Cerebellar cortex (tissue), 1 donor: ENCODE data around the gene SH3RF2.
"Not testable (repeated sequence)": the region's sequence is repeated elsewhere in the genome, so short reads cannot be mapped to it uniquely, and the experiment has no call there.

Experiments
- DNase-seq: peaks from one replicate; pipeline ENCODE4 v3.0.0-alpha.2; 2015; ENCODE audit warnings: low spot score

SH3RF2 gene

DNA sequence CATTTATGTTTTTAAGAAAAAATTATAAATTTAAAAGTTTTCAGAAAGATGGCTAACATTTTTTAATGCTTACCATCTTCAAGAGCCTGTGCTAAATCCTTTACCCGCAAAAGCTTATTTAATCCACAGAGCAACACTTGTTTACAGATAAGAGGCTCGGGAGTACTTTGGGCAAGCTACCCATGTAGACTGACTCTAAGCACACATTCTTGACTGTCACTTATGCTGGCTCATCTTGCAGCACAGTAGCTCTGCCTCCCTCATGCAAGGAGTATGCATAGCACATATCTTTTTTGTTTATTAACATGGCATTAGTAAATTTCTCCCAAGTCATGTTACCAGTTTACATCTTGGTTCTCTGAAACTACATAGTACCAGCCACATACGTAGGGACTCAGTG is 14.7 kb downstream of the SH3RF2 start:
- no peak for DNase-seq

DNA sequence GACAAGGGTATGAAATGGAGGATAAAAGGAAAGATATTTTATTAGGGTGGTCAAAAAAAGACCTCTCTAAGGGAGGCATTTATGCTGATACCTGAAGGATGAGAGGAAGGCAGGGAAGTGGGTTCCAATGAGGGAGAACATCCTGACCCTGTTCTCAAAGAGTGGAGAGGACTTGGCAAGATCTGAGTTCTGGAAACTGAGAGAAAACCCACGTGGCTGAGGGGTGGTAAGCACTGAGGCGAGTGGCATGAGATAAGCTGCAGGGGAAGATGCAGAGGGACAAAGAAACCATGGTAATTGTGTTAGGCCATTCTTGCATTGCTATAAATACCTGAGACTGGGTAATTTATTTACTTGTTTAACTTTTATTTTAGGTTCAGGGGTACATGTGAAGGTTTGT is 16.8 kb downstream of the SH3RF2 start:
- DNase-seq, result no peak

DNA sequence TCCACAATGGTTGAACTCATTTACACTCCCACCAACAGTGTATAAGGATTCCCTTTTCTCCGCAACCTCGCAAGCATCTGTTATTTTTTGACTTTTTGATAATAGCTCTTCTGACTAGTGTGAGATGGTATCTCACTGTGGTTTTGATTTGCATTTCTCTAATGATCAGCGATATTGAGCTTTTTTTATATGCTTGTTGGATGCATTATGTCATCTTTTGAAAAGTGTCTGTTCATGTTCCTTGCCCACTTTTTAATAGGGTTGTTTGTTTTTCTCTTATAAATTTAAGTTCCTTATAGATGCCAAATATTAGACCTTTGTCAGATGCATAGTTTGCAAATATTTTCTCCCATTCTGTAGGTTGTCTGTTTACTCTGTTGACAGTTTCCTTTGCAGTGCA is 17.8 kb downstream of the SH3RF2 start:
- DNase-seq, result not testable (repeated sequence)

DNA sequence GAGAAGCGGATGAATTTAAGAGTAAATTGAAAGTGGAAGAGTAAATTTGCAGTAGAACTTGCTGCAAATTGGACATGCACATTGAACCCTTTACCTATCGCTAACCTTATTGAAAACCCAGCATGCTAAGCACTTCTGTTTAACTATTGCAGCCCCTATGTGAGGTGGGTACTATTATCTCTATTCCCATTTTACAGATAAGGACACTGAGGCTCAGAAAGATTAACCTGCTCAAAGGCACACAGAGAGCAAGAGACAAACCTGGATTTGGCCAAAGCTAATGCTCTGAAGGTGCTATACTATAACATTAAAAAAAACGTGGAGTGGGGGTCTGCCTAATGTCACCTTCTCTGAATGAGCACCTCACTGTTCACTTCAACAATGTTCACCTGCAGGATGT is 21.0 kb downstream of the SH3RF2 start:
- no peak for DNase-seq

DNA sequence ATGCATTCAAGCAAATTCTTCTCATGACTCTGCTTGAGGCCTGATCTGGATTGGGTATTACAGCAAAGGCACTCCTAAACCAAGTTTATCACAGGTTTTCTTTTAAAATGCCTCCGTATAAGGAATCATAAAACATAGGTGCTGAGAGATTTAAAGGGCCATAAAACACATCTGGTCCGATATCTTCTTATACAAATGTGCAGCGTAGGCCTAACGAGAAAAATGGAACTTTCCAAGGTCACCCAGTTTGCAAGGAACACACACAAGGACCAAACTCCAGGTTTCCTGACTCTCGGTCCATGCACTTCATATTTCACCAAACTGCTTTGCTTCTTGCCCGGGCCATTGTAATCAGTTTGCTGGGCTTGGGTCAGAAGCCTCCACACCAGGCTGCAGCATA is 22.1 kb downstream of the SH3RF2 start:
- DNase-seq, result no peak

DNA sequence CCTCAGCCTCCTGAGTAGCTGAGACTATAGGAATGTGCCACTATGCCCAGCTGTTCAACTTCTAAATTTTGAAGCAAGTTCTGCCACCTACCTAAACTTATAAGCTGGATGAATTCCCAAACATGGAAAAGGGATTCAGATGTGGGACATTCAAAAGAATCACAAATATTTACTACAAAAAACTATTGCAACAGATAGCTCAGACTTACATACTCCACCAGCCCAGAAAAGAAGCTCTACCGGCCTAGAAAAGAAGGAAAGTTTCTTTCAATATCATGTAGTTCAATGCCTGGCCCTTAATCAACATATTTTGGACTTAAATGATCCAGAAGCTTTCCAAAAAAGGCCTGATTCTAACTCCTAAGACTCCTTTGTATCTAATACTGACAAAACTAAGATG is 23.8 kb downstream of the SH3RF2 start:
- DNase-seq, result no peak

DNA sequence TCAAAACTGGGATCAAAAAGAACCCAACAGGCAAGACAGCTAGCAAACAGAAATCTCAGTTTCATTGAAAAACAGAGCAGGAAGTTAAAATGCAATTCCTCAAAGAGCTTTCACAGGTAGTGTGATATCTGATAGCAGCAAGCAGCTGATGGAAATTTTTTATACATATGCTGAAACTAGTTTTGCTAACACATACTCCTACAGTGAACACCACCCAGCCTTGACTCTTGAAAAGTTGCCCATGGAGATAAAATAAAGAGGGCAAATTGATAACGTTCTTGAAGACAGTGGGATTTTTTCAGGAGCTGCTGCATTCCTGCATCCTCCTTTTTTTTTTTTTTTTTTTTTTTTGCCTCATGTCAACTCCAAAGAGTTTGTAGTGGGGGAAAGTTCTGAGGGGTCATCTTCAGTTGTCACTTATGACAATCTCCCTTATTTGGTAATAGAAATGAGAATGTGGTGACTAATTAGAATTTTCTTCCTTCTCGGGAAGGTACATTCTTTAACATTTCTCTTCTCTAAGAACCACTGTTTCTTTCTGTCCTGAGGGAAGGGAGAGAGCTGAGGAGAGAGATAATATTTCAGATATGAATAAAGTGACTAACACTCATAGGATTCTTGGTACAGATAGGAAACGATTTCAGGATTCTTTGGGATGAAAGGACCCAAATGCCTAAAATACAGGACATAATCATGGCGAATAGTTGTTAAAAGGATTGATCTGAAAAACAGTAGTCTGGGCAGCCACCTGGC is 24.6 kb downstream of the SH3RF2 start:
- DNase-seq, result no peak

DNA sequence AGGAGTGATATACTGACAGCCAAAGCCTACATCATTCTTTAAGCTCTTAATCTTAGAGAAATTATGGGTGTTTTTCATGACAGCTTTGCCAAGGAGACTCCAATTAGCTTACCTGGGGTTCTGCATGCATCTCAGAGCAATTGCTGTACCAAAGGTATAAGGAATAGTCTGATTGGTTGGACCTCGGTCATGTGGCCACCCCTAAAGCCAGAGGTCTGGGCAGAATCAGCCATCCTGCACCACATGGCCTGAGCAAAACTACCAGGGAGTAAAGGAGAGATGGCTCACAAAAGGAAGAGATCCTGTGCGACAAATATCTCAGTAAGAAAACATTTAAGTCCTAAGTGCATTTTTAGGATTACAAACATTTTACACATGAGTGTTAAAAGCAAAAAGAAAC is 25.6 kb downstream of the SH3RF2 start:
- DNase-seq, result no peak

DNA sequence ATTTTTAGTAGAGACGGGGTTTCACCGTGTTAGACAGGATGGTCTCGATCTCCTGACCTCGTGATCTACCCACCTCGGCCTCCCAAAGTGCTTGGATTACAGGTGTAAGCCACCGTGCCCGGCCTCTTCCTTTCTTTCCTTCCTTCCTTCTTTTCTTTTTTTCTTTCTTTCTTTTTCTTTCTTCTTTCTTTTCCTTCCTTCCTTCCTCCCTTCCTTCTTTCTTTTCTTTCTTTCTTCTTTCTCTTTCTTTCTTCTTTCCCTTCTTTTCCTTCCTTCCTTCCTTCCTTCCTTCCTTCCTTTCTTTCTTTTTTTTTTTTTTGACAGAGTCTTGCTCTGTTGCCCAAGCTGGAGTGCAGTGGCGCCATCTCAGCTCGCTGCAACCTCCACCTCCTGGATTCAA is 27.6 kb downstream of the SH3RF2 start:
- not testable (repeated sequence) for DNase-seq

DNA sequence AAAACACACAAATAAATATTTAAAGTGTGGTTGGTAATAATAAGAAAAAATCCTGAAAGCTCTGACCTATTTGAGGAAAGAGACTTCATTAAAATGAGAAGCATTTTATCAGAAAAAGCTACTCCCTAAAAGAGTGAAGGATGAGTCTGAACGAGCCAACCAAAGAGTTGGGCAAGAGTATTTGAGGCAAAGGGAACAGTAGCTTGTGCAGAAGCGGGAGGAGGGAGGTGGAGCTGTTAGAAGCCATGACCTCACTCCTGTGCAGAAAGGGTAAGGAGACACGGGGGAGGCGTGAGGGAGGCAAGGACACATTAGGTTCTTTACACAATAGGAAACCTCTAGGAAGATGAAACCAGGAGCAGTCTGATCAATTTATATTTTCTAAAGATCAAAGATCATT is 29.4 kb downstream of the SH3RF2 start:
- no peak for DNase-seq

DNA sequence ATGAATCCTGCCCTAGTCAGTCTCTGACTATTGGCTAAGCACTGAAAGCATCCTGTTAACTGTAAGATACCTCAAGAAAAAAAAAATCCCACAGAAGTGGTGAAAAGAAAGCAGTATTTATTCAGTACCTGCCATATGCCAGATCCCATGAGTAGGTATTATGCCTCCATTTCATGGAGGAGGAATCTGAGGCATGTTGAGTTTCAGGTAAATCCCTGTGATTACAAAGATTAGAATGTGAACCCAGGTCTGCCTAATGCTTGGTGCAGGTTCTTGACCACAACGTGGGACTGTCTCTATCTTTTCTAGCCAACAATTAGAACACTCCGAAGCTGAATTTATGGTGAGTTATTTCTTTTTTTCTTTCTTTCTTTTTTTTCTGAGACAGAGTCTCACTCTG is 30.9 kb downstream of the SH3RF2 start:
- no peak for DNase-seq

DNA sequence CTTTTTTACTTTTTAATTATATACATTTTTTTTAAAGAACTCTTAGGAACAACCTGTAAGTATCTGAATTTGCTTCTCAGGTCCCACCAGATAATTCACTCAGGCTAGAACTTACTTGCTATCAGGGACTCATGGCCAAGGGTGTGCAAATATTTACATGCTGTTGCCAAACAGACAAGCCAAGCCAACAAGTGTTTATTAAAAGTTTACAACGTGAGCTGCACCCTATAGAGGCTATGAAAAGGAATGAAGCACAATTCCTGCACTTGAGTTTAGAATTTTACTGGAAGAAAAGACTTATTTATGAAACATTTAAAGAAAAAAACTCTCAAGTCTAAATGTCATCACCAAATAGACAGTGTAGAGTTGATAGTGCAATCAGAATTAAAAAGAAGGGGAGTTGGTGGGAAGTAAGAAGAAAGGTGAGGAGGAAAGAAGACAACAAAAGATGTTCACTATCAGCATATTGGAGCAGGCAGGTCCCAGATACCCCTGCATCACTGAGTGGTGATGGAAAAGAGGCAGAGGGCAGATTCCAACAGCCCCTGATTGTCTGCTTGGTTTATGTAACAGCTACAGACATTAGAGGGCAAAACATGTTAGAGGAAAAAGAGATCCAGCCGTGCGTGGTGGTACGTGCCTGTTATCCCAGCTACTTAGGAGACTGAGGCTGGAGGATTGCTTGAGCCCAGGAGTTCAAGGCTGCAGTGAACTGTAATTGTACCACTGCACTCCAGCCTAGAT is 32.8 kb downstream of the SH3RF2 start:
- DNase-seq, result no peak

DNA sequence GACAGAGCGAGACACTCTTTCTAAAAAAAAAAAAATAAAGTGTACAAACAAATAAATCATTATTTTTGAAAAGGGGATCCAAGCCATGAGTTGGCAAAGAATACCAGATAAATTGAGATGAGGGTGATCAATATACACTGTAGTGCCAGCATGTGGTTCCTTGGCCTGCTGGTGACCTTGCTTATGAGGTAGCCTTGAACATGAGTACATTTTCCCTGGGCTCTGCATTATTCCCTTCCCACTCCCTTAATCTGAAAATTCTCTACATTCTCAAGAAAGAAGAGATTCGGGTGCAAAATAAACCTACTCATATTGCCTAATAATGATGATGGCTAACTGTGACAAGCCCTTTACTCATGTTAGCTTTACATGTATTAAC is 33.3 kb downstream of the SH3RF2 start:
- DNase-seq, result no peak

DNA sequence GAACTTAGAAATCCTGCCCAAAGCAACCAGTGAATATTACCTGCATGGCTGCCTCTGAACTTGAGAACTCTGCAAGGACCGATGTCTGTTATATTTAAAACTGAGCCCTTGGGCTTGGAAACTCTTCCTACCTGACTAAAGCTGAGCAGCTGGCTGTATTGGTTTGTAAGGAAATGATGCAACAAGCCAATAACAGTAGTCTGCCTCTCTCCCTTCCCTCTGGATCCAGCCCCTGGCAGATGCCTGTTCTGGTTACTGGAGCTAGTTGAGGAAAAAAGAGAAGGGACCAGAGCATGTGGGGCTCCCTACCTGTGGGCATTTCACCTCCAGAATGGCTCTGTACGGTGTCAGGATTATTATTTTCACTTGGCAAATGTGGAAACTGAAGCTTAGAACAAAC is 34.7 kb downstream of the SH3RF2 start:
- no peak for DNase-seq

DNA sequence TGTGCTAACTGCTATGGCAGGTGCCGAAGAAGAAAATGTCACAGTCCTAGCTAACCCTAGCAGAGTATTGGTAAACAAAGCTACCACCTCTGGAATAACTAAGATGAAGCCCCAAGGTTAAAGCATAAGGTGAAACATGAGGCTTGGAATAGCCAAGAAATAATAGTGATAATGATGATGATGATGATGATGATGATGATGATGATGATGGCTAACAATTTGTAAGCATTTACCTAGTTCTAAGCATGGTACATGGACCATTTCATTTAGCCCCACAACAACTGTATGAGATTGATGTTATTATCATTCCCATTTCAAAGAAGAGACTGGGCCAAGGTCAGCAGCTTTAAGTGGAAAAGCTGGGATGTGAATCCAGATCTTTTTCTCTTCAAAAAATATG is 35.3 kb downstream of the SH3RF2 start:
- no peak for DNase-seq

DNA sequence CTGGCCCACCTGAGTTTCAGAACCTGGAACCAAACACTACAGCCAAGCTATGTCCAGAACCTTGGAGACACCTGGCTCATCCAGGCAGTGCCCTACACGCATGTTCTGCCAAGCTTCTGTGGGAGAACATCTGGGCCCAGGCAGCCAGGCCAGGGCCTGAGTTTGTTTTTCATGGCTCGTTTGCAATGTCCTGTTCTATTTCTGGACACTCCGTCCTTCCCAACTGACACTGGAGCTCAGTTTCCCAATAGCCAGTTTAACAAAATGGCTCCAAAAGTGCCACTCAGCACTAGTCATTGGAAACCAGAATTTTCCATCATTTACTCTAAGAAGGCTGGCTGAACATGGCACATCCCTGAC is 38.6 kb downstream of the SH3RF2 start:
- DNase-seq, result no peak

DNA sequence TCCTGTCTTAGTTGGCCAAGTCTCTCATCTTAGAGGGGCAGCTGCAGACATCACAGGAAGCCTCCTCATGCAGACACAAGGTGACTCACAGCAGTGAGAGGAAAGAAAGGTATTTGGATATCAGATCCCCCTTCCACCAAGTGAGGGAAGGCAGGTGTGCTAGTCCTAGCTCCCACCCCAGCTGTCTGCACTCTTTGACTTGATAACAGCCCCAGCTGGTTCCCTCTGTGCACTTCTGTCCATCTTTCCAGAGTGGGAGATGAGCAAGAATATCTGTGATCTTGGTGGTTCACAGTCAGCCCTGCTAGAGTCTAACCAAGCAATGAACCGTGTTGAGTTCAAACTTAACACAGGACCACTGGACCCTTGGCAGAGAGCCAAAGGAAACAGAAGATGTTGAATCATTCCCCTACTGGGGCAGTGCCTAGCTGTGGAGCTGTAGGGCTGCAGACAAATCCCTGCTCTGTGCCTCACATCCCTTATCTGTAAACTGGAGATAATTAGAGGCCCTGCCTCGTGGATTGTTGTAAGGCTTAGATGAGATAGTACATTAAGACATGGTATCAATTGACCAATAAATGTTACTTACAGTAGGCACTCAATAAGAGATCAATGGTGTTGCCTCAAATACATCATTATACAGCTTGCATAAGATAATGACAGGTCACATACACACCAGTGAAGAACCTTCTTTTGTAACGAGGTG is 39.1 kb downstream of the SH3RF2 start:
- DNase-seq, result no peak

DNA sequence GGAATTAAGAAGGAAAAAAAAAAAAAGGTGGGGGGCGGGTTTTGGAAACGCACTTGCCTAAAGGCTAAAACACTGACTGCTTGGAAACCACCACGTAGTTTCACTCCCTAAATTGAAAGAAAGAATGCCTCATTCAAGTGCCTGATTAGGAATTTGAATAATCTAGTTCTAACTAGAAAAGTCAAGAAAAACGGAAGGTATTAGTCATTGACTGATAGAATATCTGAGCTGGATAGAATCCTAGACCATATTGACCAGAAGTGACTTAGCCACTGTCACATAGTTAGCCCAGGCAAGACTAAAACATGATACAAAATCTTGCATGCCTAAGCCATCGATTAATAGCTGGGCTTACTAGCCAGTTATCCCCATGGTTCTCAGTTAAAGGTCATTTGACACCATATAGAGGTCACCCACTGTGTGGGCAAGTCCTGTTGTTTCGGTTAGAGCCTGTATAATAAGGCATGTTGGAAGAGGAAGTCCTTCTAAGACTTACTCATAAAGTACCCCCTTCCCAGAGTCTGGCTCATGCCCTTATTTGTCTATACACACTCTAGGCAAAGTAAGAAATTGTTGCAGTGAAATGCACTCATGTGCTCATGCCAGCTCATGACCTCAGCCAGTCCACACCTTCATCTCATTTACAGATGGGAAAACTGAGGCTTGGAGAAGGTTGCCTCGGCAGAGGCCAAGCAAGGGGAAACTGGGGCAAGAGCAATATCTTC is 40.2 kb downstream of the SH3RF2 start:
- DNase-seq, result no peak

DNA sequence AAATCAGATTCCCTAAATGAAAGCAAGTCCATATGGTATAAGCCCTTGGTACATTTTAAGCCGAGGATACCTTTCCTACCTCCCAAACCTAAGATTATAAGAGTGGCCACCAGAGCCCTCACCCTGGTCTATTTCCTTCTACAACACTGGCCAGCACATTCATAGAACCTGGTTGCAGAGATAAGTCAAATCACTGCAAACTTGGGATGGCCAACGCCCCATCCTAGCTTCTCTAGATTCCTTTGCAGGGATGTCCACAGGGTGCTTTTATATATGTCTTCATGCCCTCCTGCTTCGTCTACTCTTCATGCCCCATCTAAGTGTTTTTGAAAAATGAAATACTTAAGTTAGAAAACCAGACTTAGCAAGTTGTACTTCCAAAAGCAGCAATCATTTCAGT is 41.8 kb downstream of the SH3RF2 start:
- no peak for DNase-seq

DNA sequence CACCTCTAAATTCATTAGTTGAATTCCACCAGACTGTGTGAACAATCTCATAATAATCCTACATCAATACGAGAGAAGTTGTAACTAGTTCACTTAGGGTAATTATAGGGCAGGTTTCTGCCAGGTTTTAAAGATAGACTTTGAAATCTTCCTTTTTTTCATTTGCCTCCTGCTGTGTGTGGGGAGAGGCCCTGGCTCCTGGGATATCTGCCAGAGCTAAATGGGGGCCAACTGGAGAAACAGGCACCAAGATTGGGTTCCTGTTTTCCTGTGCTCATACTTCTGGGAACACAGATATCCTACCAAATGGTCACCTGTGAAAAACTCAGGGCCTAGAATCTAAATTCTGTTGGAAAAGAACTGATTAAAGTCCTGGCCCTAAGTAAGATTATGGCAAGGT is 42.3 kb downstream of the SH3RF2 start:
- DNase-seq, result no peak

DNA sequence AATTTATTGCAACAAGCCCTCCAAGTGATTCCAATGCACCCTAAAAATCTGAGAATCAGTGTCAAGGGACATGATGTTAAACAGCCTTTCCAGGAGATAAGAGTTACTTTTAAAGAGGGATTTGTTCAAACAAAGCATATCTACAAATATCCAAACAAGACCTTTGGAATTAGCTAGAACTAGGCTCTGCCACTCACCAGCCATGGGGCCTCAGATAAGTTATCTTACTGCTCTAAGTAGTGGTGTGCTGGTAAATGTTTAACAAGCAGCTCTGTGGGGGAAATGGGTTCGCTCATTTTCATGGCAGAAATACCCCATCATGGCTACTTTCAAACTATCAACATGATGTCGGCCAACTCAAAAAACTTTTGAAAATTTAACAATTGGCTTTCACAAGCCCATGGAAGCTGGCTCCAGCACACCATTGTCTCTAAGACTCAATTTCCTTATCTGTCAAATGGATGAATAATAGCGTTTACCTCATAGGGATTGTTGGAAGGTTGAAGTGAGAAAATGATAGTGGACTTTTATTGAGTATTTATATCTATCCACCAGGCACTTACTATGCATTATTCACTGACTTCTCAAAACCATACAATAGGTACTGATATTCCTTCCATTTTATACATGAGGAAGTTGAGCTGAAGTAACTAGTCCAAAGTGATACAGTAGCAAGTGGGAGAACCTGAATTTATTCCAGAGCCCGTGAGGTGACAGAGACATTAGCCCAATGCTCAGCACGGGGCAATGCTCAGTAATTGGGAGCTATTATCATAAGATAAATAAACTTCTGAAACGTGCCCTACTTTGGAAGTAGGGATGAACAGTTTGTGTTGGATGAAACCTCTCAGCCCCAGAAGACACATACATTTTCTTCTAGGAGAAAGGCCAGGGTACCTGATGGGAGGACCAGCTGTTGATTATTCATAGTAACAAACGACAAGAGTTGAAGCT is 43.2 kb downstream of the SH3RF2 start:
- no peak for DNase-seq
